PC-9 (cell line): ENCODE results near the gene CTIF.

Experiments
- EZH2 ChIP-seq: fragments of 200-600 bp; sonication (generic); IDR thresholded peaks from 2 replicates; pipeline ENCODE4 v1.8.0; 2017; ENCODE audit warnings: antibody characterized with exemption, low read depth
- TF ChIP-seq, protein P1 (sequence below): fragments of 200-600 bp; sonication (generic); conservative IDR thresholded peaks from 2 replicates; pipeline ENCODE4 v1.6.1; 2017; ENCODE audit warnings: mixed run types, antibody characterized with exemption, mild to moderate bottlenecking, moderate library complexity

DNA sequence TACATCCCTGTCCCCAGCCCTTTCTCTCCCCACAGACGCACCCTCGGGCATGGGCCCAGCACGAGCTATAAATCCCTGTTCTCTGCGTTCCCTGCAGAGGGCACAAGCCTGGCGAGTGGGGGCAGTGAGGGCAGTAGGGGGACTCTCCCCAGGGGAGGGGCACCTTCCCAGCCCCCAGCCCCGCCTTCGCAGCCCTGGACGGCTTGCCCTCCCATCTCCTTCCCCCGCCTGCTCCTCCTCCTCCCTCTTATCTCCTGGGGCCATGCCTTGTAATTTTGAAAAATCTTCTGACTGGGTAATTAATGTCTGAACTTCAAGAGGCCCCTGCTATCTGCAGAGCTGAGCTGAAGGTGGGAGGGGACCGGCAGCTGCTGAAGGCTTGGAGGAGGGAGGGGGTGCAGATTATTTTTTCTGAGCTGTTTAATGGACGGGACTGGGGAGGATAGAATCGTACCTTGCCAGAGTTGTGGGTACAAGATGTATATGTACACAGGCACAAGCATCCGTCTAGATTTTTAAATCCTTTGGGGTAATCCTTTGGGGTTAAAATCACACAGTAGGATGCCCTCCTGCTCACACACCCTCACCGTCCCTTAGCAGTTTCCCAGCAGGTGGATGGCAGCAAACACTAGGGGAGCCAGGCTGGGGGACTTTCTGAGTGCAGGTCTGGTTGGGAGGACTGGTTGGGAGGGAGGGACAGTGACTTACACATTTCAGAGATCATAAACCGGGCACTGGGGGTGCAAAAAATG is 290.0 kb downstream of the CTIF start:
- TF ChIP-seq, protein P1, sequence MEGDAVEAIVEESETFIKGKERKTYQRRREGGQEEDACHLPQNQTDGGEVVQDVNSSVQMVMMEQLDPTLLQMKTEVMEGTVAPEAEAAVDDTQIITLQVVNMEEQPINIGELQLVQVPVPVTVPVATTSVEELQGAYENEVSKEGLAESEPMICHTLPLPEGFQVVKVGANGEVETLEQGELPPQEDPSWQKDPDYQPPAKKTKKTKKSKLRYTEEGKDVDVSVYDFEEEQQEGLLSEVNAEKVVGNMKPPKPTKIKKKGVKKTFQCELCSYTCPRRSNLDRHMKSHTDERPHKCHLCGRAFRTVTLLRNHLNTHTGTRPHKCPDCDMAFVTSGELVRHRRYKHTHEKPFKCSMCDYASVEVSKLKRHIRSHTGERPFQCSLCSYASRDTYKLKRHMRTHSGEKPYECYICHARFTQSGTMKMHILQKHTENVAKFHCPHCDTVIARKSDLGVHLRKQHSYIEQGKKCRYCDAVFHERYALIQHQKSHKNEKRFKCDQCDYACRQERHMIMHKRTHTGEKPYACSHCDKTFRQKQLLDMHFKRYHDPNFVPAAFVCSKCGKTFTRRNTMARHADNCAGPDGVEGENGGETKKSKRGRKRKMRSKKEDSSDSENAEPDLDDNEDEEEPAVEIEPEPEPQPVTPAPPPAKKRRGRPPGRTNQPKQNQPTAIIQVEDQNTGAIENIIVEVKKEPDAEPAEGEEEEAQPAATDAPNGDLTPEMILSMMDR = no peak
- TF ChIP-seq EZH2 = no peak
